ENCODE measurements around the gene GLUD2.
A peak's percentile ranks its signal among the peaks of the same experiment; 100 is the strongest.
"Not testable (repeated sequence)": the region's sequence is repeated elsewhere in the genome, so short reads cannot be mapped to it uniquely, and the experiment has no call there.

The GLUD2 gene

GRCh38 chrX:121047441-121048419 lies at the start of gene GLUD2:
Gene GLUD2, plus strand, starts transcription at chrX:121047610. Its CDS starts 75 bp downstream, at chrX:121047685.
- DNase-seq = peak in 1 of 2 donors; percentile 0

- no peak for DNase-seq
Observed at GRCh38 chrX:120999413-120999812, 48.0 kb upstream of the GLUD2 start.

- DNase-seq = no peak
Observed at GRCh38 chrX:121000589-121000988, 46.8 kb upstream of the GLUD2 start.

GRCh38 chrX:121008920-121009319 lies 38.5 kb upstream of the GLUD2 start:
- DNase-seq = no peak

GRCh38 chrX:121009764-121010163 lies 37.6 kb upstream of the GLUD2 start:
- DNase-seq = no peak

- DNase-seq = no peak
Observed at GRCh38 chrX:121010218-121010617, 37.2 kb upstream of the GLUD2 start.

- no peak for DNase-seq
Observed at GRCh38 chrX:121011254-121011653, 36.2 kb upstream of the GLUD2 start.

GRCh38 chrX:121013897-121014455 lies 33.4 kb upstream of the GLUD2 start:
- no peak for DNase-seq

- no peak for DNase-seq
Observed at GRCh38 chrX:121014826-121015225, 32.6 kb upstream of the GLUD2 start.

GRCh38 chrX:121028419-121028818 lies 19.0 kb upstream of the GLUD2 start:
- DNase-seq = no peak

GRCh38 chrX:121030083-121030482 lies 17.3 kb upstream of the GLUD2 start:
- no peak for DNase-seq

- DNase-seq = no peak
Observed at GRCh38 chrX:121032531-121032930, 14.9 kb upstream of the GLUD2 start.

- DNase-seq = no peak
Observed at GRCh38 chrX:121036137-121036536, 11.3 kb upstream of the GLUD2 start.

GRCh38 chrX:121036951-121037350 lies 10.5 kb upstream of the GLUD2 start:
- DNase-seq = no peak

GRCh38 chrX:121050781-121051180 lies 3.4 kb downstream of the GLUD2 start:
- DNase-seq = no peak

- DNase-seq = no peak
Observed at GRCh38 chrX:121052122-121052521, 4.7 kb downstream of the GLUD2 start.

- no peak for DNase-seq
Observed at GRCh38 chrX:121062289-121062688, 14.9 kb downstream of the GLUD2 start.

GRCh38 chrX:121064579-121064978 lies 17.2 kb downstream of the GLUD2 start:
- no peak for DNase-seq

GRCh38 chrX:121084247-121084646 lies 36.8 kb downstream of the GLUD2 start:
- DNase-seq = not testable (repeated sequence)

GRCh38 chrX:121084903-121085611 lies 37.6 kb downstream of the GLUD2 start:
- no peak for DNase-seq

- DNase-seq = no peak
Observed at GRCh38 chrX:121085612-121086010, 38.2 kb downstream of the GLUD2 start.

- DNase-seq = no peak
Observed at GRCh38 chrX:121093011-121093410, 45.6 kb downstream of the GLUD2 start.
